ENCODE results near the gene KIF26A. TPM values are rescaled to one million over a fixed set of nuclear protein-coding genes. Genes with fewer than 3 reads are reported as not detected.

KIF26A gene
- polyA plus RNA-seq, 1 donor from 2014 or later = 11.2 TPM

- H3K4me2 ChIP-seq (ENCODE audit: low read length) = peak overlapping the region; percentile 18
- peak overlapping the region; percentile 54 for H3K4me3 ChIP-seq (ENCODE audit: low read length)
- no peaks in the 10 kb centered on the region for H3K9me2 ChIP-seq (ENCODE audit: insufficient read depth, low read length)
- no peaks in the 10 kb centered on the region for H3K36me3 ChIP-seq (ENCODE audit: insufficient read depth, low read length)
- no peaks in the 10 kb centered on the region for H3K9me3 ChIP-seq (ENCODE audit: low read length)
- H3K27me3 ChIP-seq (ENCODE audit: insufficient read depth, low read depth, low read length) = no peaks in the 10 kb centered on the region
- H4K20me1 ChIP-seq (ENCODE audit: insufficient read depth) = no peaks in the 10 kb centered on the region
- no peak overlapping the region for H2AFZ ChIP-seq (ENCODE audit: low read depth, low read length)
- TF ChIP-seq SMC3 (conservative IDR thresholded peaks at IDR 0.05; ENCODE audit: poor library complexity) = peak; percentile 37
- no peak for TF ChIP-seq RAD21 (conservative IDR thresholded peaks at IDR 0.05)
- TF ChIP-seq MXI1 (conservative IDR thresholded peaks at IDR 0.05; ENCODE audit: poor library complexity, severe bottlenecking) = no peak
- TF ChIP-seq REST (IDR thresholded peaks at IDR 0.05; ENCODE audit: borderline replicate concordance) = peak; percentile 4
- TF ChIP-seq TAF1 (IDR thresholded peaks at IDR 0.05; ENCODE audit: low read depth) = peak; percentile 5
- TF ChIP-seq EZH2 (IDR thresholded peaks at IDR 0.05; ENCODE audit: borderline replicate concordance, insufficient read depth, low read length, poor library complexity, severe bottlenecking) = no peak
- TF ChIP-seq EP300 (conservative IDR thresholded peaks at IDR 0.05; ENCODE audit: poor library complexity, severe bottlenecking) = peak; percentile 30
- no peak for TF ChIP-seq CTCF (IDR thresholded peaks at IDR 0.05; ENCODE audit: poor library complexity, severe bottlenecking)
- TF ChIP-seq POLR2AphosphoS5 (IDR thresholded peaks at IDR 0.05) = peak; percentile 2
- no peaks in the 10 kb centered on the region for H3F3A ChIP-seq (ENCODE audit: insufficient read depth, low read length, poor library complexity, severe bottlenecking)
- H3K79me2 ChIP-seq (replicated peaks; ENCODE audit: insufficient read depth, low read length) = no peaks in the 10 kb centered on the region
- peak overlapping the region; percentile 68 for H3K9ac ChIP-seq (ENCODE audit: low read length)
- peak overlapping the region; percentile 90 for H3K27ac ChIP-seq (ENCODE audit: low read length)
These were observed 31.5 kb downstream of the KIF26A start for GRCh38 chr14:104169699-104170479.

- no peaks in the 10 kb centered on the region for H3K9me3 ChIP-seq (ENCODE audit: low read length)
- H2AFZ ChIP-seq (ENCODE audit: low read depth, low read length) = no peak overlapping the region
- H4K20me1 ChIP-seq (ENCODE audit: insufficient read depth) = no peaks in the 10 kb centered on the region
- no peaks in the 10 kb centered on the region for H3K27me3 ChIP-seq (ENCODE audit: insufficient read depth, low read depth, low read length)
- no peak for TF ChIP-seq SMC3 (conservative IDR thresholded peaks at IDR 0.05; ENCODE audit: poor library complexity)
- TF ChIP-seq POLR2AphosphoS5 (IDR thresholded peaks at IDR 0.05) = no peak
- TF ChIP-seq EP300 (conservative IDR thresholded peaks at IDR 0.05; ENCODE audit: poor library complexity, severe bottlenecking) = no peak
- TF ChIP-seq RAD21 (conservative IDR thresholded peaks at IDR 0.05) = no peak
- peak overlapping the region; percentile 90 for H3K27ac ChIP-seq (ENCODE audit: low read length)
- H3K4me2 ChIP-seq (ENCODE audit: low read length) = no peak overlapping the region
- H3K9me2 ChIP-seq (ENCODE audit: insufficient read depth, low read length) = no peaks in the 10 kb centered on the region
- no peaks in the 10 kb centered on the region for H3K36me3 ChIP-seq (ENCODE audit: insufficient read depth, low read length)
- peak overlapping the region; percentile 68 for H3K9ac ChIP-seq (ENCODE audit: low read length)
- no peaks in the 10 kb centered on the region for H3K79me2 ChIP-seq (replicated peaks; ENCODE audit: insufficient read depth, low read length)
- H3K4me3 ChIP-seq (ENCODE audit: low read length) = peak overlapping the region; percentile 54
- H3F3A ChIP-seq (ENCODE audit: insufficient read depth, low read length, poor library complexity, severe bottlenecking) = no peaks in the 10 kb centered on the region
These were observed 32.8 kb downstream of the KIF26A start for GRCh38 chr14:104171029-104171697.
